ENCODE measurements around the gene ONECUT3. TPM values are rescaled to one million over a fixed set of nuclear protein-coding genes. Genes with fewer than 3 reads are reported as not detected.

Gene ONECUT3
- total and polyA plus RNA-seq, 12 donors: under 0.01 TPM; not detected in 11

DNA sequence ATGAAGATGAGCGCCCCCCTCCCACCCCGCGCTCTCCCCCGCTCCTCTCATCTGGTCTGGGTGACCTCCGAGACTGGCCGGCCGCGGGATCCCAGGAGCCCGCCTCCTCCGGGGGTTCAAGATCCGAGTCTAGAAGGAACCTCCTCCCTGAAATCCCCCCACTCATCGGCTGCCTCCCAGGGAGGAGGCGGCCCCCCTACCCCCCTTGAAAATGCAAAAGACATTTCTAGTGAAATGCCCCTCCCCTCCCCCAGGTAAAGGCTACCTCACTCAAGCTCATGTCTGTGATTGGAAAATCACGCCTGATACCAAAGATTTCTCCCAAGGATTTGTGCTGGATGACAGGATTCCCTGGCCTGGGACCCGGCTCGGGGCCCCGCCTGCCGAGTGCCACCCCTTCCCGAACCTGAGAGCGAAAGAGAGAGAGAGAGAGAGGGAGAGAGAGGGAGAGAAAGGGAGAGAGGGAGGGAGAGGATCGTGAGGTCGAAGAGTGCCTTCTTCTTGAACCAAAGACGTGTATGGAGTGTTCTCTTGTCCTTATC is 23.4 kb downstream of the ONECUT3 start:
- DNase-seq: no peak
- WGBS, 4 donors: 7 to 13% (median 8%) methylated on average over 18 to 23 of the region's 23 CpGs
- Histone ChIP-seq H3K27me3 (peaks cover 64% of the 10 kb centered on the region), H3K4me3 (no peak overlapping the region), H3K9me3 (replicated peaks in 1 of 3) (peaks cover 0 to 2% (median 0%) of the 10 kb centered on the region in 3 donors), H3K36me3 (replicated peaks in 1 of 2) (no peaks in the 10 kb centered on the region), H3K27ac (no peak overlapping the region), H3K4me1 (replicated peaks in 1 of 2) (no peaks in the 10 kb centered on the region)
- TF ChIP-seq POLR2A (IDR thresholded peaks at IDR 0.05) (no peak), CTCF (IDR thresholded peaks at IDR 0.05) (no peak)
- intact Hi-C loops (cut with DNase I): no loop called here

DNA sequence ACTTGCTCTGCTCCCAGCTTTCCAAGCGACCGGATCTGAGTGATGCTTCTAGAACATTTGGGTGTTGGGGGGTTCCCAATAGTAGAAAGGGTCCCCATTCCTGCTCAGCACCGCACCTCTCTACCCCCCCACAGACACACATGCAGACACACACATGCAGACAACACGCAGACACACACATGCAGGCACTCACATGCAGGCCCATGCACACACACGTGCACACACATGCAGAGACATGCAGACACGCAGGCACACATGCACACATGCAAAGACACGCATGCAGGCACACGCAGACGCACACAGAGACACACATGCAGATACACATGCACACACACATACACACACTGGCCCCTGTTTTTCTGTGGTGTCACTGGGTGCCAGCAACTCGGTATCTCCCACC is 23.8 kb downstream of the ONECUT3 start:
- 52 to 74% (median 55%) methylated on average over 9 to 10 of the region's 10 CpGs for whole genome bisulfite sequencing, 4 donors
- Histone ChIP-seq H3K9me3 (replicated peaks in 1 of 3) (peaks cover 0 to 6% (median 0%) of the 10 kb centered on the region in 3 donors), H3K27ac (no peak overlapping the region), H3K36me3 (replicated peaks in 1 of 2) (no peaks in the 10 kb centered on the region), H3K27me3 (peaks cover 68% of the 10 kb centered on the region), H3K4me3 (no peak overlapping the region), H3K4me1 (replicated peaks in 1 of 2) (no peaks in the 10 kb centered on the region)
- TF ChIP-seq CTCF (IDR thresholded peaks at IDR 0.05) (no peak), POLR2A (IDR thresholded peaks at IDR 0.05) (no peak)
- DNase-seq: no peak
- intact Hi-C loops (cut with DNase I): no loop called here

DNA sequence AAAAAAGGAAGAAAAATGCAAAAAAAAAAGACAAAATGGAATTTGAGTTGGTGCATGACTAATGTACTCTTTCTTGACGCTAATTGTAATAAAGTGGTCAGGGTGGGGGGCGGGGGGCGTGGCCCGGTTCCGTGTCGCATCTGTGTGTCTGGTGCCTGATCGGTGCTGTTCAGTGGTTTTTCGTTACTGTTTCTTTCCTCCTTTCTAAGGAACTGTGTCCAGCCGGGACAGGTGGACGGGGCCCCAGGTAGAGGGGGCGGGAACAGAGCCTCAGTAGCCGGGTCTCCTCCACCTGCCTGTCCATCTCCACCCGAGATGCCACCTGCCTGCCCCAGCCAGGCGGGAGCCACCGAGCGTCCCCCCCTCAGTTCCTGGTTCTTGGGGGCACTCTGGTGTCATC is 26.3 kb downstream of the ONECUT3 start:
- Histone ChIP-seq H3K4me3 (no peak overlapping the region), H3K27me3 (peaks cover 55% of the 10 kb centered on the region), H3K27ac (no peak overlapping the region), H3K4me1 (replicated peaks in 1 of 2) (no peaks in the 10 kb centered on the region), H3K36me3 (replicated peaks in 1 of 2) (no peaks in the 10 kb centered on the region), H3K9me3 (replicated peaks in 1 of 3) (peaks cover 0 to 6% (median 0%) of the 10 kb centered on the region in 3 donors)
- no peak for DNase-seq
- intact Hi-C loops (cut with DNase I): no loop called here
- no peak for TF ChIP-seq POLR2A (IDR thresholded peaks at IDR 0.05)
- TF ChIP-seq CTCF (IDR thresholded peaks at IDR 0.05): no peak
- WGBS, 4 donors: 24 to 33% (median 28%) methylated on average over 15 to 16 of the region's 16 CpGs

DNA sequence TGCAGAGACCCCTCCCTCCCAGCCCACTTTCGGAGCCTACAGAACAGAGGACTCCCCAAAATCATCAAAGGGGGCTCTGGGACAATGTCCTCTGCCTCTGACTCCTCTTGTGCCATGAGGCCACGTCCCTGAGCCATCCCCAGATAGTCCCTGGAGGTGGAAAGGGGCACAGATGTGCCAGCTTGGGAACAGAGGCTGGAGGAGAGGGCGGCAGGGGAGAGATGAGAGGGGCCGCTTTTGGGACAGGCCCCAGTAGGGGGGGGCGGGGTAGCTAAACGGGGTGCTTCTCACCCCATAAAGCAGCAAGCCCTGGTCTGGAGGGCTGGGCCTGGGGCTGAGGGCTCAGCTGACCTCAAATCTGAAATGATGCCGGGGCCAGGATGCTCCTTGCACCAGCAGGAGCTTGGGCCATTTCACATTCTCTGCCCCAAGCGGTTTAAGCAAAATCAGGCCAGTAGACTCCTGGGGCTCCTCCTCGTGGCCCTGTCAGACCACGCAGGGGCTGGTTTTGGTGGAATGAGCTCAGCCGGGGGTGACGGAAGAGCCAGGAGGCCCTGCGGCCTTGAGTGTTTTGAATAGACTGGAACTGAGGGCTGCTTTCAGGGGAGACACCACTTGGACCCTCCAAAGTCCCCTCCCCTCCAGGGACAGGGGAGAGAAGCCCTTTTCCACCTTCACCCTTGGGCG is 27.1 kb downstream of the ONECUT3 start:
- Histone ChIP-seq H3K9me3 (replicated peaks in 1 of 3) (peaks cover 0 to 6% (median 0%) of the 10 kb centered on the region in 3 donors), H3K4me1 (replicated peaks in 1 of 2) (no peaks in the 10 kb centered on the region), H3K4me3 (no peak overlapping the region), H3K36me3 (replicated peaks in 1 of 2) (no peaks in the 10 kb centered on the region), H3K27me3 (peaks cover 50% of the 10 kb centered on the region), H3K27ac (no peak overlapping the region)
- 32 to 61% (median 41%) methylated on average over 6 to 14 of the region's 14 CpGs for WGBS, 4 donors
- intact Hi-C loops (cut with DNase I): no loop called here
- DNase-seq: no peak
- TF ChIP-seq POLR2A (IDR thresholded peaks at IDR 0.05) (no peak), CTCF (IDR thresholded peaks at IDR 0.05) (no peak)

Data from adrenal gland (tissue), 12 donors.